ENCODE results near the gene RAB6B.

DNA sequence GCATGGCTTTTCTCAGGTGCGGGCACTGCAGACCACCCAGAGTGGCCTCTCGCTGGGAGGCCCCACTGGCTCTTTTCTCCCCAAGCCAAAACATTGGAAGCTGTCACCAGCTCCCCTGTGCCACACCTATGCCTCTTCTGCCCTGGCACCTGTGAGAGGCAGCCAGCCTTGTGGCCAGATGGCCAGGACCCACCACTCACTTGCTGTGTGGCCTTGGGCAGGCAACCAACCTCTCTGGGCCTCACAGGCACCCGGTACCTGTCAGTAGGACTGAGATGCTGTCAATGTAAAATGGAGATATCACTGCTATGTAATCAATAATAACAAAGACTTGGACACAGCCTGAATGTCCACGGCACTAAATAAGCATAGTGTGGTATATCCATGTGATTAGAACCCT is 53.5 kb downstream of the RAB6B start:
- TF ChIP-seq, protein P1, sequence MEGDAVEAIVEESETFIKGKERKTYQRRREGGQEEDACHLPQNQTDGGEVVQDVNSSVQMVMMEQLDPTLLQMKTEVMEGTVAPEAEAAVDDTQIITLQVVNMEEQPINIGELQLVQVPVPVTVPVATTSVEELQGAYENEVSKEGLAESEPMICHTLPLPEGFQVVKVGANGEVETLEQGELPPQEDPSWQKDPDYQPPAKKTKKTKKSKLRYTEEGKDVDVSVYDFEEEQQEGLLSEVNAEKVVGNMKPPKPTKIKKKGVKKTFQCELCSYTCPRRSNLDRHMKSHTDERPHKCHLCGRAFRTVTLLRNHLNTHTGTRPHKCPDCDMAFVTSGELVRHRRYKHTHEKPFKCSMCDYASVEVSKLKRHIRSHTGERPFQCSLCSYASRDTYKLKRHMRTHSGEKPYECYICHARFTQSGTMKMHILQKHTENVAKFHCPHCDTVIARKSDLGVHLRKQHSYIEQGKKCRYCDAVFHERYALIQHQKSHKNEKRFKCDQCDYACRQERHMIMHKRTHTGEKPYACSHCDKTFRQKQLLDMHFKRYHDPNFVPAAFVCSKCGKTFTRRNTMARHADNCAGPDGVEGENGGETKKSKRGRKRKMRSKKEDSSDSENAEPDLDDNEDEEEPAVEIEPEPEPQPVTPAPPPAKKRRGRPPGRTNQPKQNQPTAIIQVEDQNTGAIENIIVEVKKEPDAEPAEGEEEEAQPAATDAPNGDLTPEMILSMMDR (conservative IDR thresholded peaks at IDR 0.05; ENCODE audit: low read depth, low read length) = no peak
- TF ChIP-seq USF2 (IDR thresholded peaks at IDR 0.05; ENCODE audit: low read depth, low read length) (no peak), FOS (IDR thresholded peaks at IDR 0.05; ENCODE audit: low read depth, low read length) (no peak), MAFK (IDR thresholded peaks at IDR 0.05; ENCODE audit: low read depth, low read length) (no peak), CHD1 (IDR thresholded peaks at IDR 0.05; ENCODE audit: low read depth, low read length) (no peak)
